AG04449 (cell line): ENCODE measurements around the gene APEX2.

Experiments used
- CTCF ChIA-PET: fragments of 350-600 bp; formaldehyde crosslinking; extraction: SDS; loops from one replicate; lab custom pipeline; 2021; ENCODE audit warnings: antibody characterized with exemption; lab: Yijun Ruan, JAX
- POLR2A ChIA-PET: fragments of 400-600, 350-600 bp; formaldehyde crosslinking; extraction: SDS; loops from one replicate; lab custom pipeline; 2020; ENCODE audit warnings: antibody characterized with exemption, inconsistent platforms; lab: Yijun Ruan, JAX
- DNase-seq: peaks from one replicate; pipeline ENCODE4 v3.0.0-alpha.2; 2010; ENCODE audit warnings: low read depth, low spot score
- H3K4me3 ChIP-seq: 2 replicates; pipeline ENCODE4 v1.5.1; 2011; ENCODE audit warnings: low read depth, mild to moderate bottlenecking, control low read depth, low read length
- CTCF ChIP-seq: IDR thresholded peaks from one replicate; pipeline ENCODE4 v1.5.1; 2011; ENCODE audit warnings: mild to moderate bottlenecking, moderate library complexity, low read length, control low read depth, inconsistent platforms; ENCODE audit not compliant: insufficient read depth; ENCODE audit errors: missing control alignments

Gene APEX2

GRCh38 chrX:55008571-55009358 is 8.6 kb downstream of the APEX2 start:
- H3K4me3 ChIP-seq: no peak overlapping the region
- POLR2A ChIA-PET: interaction anchor here (0.8 kb wide), 1 partner anchor 9 kb away, joined by 4 read pairs; the partner anchor contains the start of gene APEX2
- CTCF ChIA-PET: interaction anchor here (1.0 to 1.2 kb wide), 3 partner anchors 8 to 369 kb away, joined by 3 to 4 read pairs (median 3); no protein-coding TSS in a partner anchor
- no peak for TF ChIP-seq CTCF
- DNase-seq: no peak

GRCh38 chrX:55011294-55011693 is 11.1 kb downstream of the APEX2 start:
- CTCF ChIA-PET: interaction anchor here (0.7 to 1.0 kb wide), 3 partner anchors 10 to 372 kb away, joined by 3 read pairs; no protein-coding TSS in a partner anchor
- POLR2A ChIA-PET: no interaction called here

GRCh38 chrX:55014897-55015299 is 14.7 kb downstream of the APEX2 start:
- H3K4me3 ChIP-seq: no peak overlapping the region
- POLR2A ChIA-PET: no interaction called here
- CTCF ChIA-PET: no interaction called here
- TF ChIP-seq CTCF: no peak
- DNase-seq: no peak

More at GRCh38 chrX:55011294-55011693, 11.1 kb downstream of the APEX2 start:
- H3K4me3 ChIP-seq: no peak overlapping the region
- no peak for DNase-seq
- TF ChIP-seq CTCF: no peak

GRCh38 chrX:55026143-55026542 is 26.0 kb downstream of the APEX2 start:
- no peak for DNase-seq
- TF ChIP-seq CTCF: no peak
- ChIA-PET POLR2A (no interaction called here), CTCF (no interaction called here)
- H3K4me3 ChIP-seq: no peak overlapping the region

GRCh38 chrX:55026840-55027239 is 26.7 kb downstream of the APEX2 start:
- POLR2A ChIA-PET: no interaction called here
- CTCF ChIA-PET: no interaction called here
- no peak for TF ChIP-seq CTCF
- DNase-seq: no peak
- no peak overlapping the region for H3K4me3 ChIP-seq

GRCh38 chrX:55028040-55028439 is 27.9 kb downstream of the APEX2 start:
- CTCF ChIA-PET: no interaction called here
- POLR2A ChIA-PET: no interaction called here
- no peak overlapping the region for H3K4me3 ChIP-seq
- no peak for TF ChIP-seq CTCF
- no peak for DNase-seq
